GM18526 (cell line): Measurements from ENCODE around the gene GNAL.

Experiments
- POLR2A ChIP-seq: IDR thresholded peaks from 3 replicates; pipeline ENCODE4 v1.6.1; 2011; ENCODE audit not compliant: insufficient read length; ENCODE audit errors: extremely low read depth

GNAL gene

DNA sequence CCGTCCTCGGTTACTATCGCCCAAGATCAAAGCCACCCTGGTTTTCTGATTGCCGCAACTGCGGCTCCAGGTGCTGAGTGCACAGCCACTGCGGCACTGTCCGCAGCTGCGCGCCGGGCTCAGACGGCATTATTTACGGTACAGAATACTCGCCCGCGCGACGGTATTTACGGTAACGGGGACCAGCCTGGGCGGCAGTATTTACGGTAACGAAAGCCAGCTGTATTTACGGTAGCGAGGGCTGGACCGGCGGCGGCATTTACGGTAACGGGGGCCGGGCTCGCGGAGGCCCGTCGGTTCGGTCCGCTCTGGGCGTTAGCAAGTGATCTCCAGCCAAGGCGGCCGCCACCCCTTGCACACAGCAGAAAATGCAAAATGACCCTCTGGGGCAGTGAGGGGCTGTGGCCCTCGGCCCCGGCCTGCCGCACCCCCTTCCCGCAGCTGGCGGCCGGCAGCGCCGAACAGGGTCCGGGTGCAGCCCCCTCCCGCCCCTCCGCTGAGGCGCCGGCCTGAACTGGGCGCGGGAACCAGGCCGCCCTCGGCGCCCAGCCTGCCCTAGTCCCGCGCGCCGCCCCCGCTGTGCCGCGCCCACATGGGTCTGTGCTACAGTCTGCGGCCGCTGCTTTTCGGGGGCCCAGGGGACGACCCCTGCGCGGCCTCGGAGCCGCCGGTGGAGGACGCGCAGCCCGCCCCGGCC is at the start of gene GNAL:
GNAL (plus strand) TSS at position 293 of the 697 bp plus-strand sequence; CDS start at position 593, 300 bp downstream.
- TF ChIP-seq POLR2A, result no peak

DNA sequence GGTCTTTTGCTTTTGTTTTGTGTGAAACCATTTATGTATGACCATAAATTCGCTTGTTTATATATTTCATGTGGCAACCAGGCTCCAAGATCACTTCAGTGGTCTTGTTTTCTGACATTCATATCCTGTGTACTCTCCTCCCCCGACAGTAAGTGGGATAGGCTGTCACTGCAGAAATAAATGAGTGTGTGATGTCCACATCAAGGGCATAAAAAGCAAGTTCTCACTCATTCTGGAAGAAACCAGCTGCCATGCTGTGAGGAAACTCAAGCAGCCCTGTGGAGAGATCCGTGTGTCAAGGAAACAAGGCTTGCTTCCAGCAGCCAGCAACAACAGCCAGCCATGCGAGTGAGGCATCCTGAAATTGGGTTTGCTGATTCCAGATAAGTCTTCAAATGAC is 39.2 kb upstream of the GNAL start:
- no peak for TF ChIP-seq POLR2A

DNA sequence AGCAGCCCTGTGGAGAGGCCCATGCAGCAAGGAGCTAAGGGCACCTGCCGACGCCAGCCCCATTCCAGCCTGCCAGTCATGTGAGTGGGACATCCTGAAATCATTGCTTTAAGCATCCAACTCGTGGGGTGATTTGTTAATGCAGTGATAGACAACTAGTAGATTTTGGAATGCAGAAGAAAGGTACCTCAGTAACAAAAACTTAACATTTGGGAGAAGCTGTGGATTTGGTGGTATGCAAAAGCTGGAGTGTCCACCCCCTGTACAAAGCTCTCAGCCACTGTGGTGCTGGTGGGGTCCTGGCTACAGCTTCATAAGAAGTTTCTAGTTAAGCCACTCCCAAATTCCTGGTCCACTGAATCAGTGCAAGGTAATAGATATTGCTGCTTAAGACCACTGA is 37.2 kb upstream of the GNAL start:
- no peak for TF ChIP-seq POLR2A

DNA sequence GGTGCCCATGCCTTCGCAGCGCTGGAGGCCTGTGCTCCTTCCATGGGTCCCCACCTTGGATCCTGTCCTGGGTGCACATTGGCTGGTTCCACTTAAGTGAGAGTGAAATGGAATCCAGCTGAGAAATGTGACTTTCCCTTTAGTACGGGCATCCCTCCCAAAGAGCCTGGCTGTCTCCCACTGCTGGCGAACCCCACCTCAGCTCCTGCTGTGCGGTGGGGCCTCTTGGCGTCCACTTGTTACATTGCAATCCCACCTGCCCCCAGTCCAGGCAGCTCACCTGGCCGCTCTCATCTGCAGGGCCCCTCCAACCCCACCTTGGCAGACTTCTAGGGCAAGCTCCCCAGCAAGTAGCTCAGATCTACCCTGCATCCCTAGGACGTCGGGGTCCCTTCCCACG is 35.5 kb upstream of the GNAL start:
- no peak for TF ChIP-seq POLR2A

DNA sequence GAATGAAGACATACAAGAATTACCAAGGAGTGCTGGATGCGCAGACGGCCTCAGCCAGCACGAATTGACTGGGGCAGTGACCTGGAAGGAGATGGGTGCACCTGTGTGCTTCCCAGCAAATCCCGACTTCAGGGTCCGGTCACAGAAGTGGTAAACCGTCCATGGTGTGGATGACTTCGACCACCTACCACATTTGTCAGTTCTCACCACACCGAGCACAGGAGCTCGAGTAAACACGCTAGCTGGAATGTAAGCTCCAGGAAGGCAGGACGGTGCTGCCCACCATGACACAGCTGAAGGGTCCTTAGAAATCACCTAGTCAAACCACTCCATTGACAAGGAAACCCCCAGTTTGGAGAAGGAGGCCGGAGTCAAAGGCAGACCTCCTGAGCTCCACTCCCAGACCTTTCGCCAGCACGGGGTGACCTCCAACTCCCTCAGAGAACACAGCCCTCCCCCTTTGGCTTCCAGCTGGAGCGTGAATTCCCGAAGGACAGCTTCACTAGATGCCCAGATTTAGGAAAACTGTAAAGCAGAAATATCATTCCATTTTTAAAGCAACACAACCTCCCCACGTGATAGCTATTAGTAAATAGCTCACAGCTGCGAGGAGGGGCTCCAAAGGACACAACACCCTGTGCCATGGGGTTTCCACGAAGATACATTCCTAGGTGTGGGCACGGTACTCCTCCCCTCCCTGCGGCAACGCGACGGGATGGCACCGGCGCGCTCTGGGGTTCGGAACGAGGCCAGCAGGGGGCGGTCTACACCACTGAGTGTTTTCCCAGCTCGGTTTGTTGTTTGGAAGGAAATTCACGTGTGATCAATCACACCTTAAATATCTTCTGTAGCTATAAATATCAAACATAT is 34.1 kb upstream of the GNAL start:
- TF ChIP-seq POLR2A, result no peak

DNA sequence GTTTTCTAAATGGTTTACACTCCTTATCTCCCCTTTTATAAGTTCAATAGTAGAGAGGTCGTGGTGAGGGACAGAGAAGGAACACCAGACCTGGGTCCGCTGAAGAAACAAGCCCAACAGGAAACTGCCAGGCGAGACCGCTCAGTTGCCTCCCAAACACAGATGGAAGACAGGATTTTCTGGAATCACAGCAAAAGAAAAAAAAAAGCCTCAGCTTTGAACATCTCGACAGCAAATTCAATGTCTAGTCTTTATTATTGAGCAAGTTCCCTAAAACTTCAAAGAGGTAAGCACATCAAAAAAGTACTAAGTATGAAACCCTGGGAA is 33.5 kb upstream of the GNAL start:
- TF ChIP-seq POLR2A, result no peak

DNA sequence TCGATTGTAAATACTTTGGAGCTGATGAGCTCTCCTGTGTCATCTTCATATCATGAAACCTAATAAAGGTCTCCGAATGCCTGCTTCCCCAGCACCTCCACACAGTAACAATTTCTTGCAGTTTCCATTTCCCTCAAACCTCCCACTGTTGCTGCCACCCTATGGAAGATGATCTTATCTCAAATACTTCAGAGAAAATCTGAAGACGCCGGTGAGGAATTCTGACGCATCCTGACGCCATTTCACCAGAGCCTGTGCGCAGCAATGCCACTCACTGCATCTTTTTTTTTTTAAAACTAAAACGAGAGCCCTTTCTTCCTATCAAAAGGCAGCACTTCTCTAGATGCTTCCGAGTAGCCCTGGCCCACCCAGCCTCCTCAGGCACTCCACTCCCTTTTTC is 31.9 kb upstream of the GNAL start:
- no peak for TF ChIP-seq POLR2A

DNA sequence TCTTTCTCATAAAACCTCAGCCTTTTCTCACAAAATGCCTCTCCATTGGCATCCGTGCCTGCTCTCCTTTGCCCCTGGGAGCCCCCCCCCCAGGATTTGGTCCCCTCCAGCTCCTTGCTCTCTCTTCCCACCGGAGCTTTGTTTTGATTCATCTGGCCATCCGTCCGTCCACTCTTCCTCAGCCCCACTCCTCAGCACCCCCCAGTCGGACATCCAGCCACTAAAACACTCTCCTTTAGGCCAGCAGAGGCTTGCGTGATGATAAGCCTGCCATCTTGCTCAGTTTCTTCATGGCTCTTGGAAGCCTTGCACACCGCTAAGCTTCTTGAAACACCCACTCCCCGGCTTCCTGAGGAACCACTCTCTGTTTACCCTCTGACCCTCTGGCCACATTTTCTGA is 31.5 kb upstream of the GNAL start:
- TF ChIP-seq POLR2A, result no peak

DNA sequence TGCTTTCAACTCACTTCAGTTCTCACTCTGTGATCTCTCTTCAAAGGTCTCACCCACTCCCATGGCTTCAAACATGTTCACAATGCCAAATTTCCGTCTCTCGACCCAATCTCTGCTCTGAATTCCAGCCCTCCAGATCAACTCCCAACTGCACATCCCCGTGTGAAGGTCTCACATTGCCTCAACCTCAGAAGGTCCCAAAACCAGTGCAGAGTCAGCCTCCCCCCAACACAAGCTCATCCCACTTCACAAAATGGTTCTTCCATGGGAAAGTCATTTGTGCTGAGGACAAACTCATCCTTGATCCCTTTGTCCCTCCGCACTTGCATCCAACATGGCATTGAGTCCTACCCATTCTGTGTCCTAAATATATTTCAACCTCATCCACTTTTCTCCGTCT is 31.0 kb upstream of the GNAL start:
- no peak for TF ChIP-seq POLR2A

DNA sequence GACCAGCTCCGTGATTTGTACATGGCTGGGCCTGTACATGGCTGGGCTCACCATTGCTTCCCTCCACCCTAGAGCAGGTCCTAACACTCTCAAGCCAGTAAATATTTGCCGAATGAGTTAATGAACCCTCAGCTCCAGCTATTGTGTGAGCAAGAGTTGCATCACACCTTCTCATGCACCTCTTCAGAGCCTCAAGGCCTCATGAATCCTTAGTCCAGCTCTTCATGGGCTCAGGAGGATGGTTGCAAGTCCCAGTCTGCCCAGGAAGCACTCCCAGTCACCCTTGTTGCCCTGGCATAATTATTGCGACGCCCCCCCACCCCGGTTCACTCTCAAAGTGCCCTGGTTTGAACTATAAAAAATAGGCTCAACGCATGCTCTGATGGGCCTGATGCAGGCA is 30.1 kb upstream of the GNAL start:
- no peak for TF ChIP-seq POLR2A

DNA sequence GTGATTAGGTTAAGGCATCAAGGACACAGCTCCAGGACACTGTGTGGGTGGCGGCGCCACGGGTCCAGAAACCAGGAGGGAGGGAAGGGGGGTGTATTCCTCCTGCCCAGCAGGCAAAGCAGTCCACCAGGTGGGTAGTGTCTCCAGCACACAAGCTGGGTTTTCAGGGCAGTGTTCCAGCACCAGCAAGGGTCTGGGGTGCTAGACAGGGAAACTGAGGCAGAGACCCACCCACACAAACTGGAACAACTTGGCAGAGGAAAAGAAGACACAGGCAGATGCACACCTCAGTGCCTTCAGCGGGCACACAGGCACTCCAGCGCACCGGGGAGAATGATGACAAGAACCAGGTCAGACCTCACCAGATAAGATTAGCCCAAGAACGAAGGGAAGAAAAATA is 28.4 kb upstream of the GNAL start:
- no peak for TF ChIP-seq POLR2A

DNA sequence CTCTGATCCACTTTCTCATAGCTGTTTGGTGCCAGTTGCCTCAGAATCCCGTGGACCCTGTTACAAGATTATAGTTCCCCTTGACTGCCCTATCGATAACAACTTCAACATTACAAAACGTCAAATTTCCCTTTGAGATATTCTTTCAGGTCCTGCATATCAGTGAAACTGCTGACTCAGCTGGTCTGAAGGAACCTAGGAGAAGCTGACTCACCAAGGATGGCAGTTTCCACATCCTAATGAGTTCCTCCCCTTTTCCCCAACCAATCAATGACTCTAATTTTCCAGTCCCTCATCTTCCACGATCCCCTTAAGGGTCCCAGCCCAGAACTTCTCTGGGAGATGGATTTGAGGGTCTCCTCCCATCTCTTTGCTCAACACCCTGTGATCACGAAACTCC is 27.6 kb upstream of the GNAL start:
- TF ChIP-seq POLR2A, result no peak

DNA sequence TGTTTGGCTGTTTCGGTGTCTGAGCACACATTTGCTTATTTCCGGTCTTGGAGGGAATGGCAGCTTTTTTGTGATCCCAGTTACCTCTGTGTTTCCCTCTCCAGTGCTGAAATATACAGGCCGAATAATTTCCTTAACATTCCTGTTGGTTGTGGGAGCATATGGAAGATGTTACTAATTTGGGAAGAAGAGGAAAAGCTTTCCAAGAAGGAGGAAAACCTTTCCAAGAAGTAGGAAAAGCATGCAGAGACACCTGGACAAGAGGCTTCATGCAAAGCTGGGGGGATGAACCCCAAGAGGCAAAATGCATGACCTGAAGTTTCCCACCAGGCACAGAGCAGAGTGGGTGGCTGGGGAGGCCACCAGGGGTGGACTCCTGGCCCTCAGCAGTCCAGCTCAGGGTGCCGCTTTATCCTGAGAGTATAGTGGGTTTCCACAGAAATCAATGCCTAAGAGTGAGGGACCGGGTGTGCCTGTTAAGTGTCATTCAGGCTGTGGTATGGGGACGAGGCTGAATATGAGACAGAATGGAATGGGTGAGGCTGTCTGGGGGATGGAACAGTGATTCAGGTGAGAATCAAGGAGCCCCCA is 25.5 kb upstream of the GNAL start:
- no peak for TF ChIP-seq POLR2A

DNA sequence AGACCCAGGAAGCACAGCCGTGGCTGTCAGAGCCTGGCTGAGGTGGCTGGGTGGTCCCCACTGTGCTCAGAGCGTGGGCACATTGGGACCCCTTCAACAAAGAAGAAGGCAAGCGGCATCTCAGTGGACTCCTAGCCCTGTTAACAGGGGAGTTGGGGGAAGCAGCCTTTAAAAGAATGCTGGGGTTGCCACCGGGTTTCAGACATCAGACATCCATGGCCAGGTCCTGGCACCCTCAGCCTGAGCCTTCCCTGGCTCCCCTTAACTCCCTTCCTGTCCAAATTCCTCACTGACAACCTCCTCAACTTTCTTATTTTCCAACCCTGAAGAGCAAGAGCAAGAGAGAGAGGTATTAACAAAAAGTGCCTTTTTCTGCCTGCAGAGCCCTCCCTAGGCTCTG is 24.8 kb upstream of the GNAL start:
- TF ChIP-seq POLR2A, result no peak

DNA sequence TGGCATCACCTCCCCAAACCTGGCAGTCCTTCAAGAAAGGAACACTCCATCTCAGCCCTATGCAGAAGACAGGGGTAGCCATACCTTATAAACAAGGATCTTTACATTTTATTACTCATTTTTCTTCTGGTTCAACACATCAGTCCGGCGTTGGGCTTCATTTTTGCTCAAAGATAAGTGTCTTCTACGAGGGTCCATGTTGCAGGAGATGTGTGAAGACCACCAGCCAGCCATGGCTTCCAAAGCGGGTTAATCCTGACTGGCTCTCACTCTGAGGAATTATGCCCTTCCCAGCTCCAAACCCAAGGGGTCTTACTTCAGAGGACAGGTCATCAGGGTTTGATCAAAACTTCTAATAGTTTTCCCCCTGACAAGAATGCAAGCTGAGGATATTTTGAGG is 23.9 kb upstream of the GNAL start:
- TF ChIP-seq POLR2A, result no peak

DNA sequence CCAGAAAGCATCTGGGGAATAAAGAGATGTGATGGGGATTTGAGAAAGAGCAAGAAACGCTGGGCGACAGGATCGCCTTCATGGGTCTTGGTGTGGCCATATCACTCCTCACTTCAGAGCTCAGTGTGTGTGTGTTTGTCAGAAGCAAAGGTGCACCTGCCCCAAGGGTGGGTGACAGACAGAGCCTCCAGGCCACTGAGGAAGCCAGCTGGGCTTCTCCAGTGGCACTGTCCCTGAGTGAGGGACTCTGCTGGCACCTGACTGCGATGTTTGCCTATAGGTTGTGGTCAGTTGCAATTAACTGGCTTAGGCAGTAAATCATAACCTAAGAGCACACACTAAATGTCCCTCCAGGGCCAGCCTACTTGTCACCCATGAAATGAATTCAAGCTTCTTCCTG is 23.5 kb upstream of the GNAL start:
- TF ChIP-seq POLR2A, result no peak

DNA sequence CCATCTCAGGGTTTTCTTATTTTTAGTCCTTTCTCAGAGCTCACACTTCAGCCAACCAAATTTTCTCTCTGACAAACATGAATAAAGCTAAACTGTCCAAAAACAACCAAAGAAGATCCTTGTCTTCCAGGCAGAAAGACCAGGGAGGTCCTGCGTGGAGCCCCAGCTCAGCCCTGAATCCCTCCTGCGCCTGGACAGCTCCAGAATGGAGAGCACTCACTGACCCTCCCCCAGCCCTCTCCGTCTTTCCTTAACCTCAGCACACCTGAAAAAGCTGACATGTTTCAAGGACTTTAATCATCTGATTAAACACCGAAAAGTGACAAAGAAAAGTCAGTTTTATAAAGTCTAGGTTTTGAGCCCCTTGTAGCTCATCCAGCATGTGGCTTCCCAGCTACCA is 22.9 kb upstream of the GNAL start:
- TF ChIP-seq POLR2A, result no peak

DNA sequence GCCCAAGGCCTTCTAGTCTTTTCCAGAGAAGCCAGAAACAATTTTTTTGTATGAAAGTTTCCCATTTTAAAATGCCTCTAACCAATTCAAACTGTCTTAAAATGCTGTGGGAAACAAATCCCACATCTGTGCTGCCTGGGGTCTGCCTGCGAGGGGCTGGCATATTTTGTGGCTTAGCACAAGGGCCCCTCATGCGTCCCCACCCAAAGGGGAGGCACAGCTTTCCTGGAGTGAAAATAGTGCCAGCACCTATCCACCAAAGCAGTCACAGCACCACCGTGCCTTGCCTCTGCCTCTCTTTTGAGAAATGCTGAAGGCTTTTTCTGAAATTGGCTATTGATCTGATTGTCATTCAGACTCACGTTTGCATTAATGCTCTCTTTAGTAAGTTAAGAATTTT is 22.2 kb upstream of the GNAL start:
- no peak for TF ChIP-seq POLR2A
